ENCODE measurements around the gene RAE1.

- TF ChIP-seq CTCF (IDR thresholded peaks at IDR 0.05) (no peak), POLR2AphosphoS5 (IDR thresholded peaks at IDR 0.05; ENCODE audit: insufficient read depth in 1 of 2, low read depth in 1 of 2) (no peak), POLR2A (IDR thresholded peaks at IDR 0.05) (no peak)
Measured at GRCh38 chr20:57403216-57403615, 52.2 kb downstream of the RAE1 start.

Data from vagina (tissue), 2 donors.